ENCODE results near the gene NCDN. TPM values are rescaled to one million over a fixed set of nuclear protein-coding genes. Genes with fewer than 3 reads are reported as not detected.

Gene NCDN
- total and polyA plus RNA-seq, 7 donors = 3.6 to 26.3 (median 14.0) TPM

GRCh38 chr1:35615440-35615839 is 57.8 kb downstream of the NCDN start:
- Histone ChIP-seq H3K4me3 (no peak overlapping the region), H3K36me3 (peaks cover 0 to 67% (median 2%) of the 10 kb centered on the region in 4 donors), H3K9me3 (no peaks in the 10 kb centered on the region), H3K27me3 (no peaks in the 10 kb centered on the region), H3K27ac (no peak overlapping the region), H3K4me1 (no peaks in the 10 kb centered on the region)
- TF ChIP-seq POLR2AphosphoS5 (IDR thresholded peaks at IDR 0.05) (no peak), POLR2A (IDR thresholded peaks at IDR 0.05) (no peak), CTCF (IDR thresholded peaks at IDR 0.05) (no peak), EP300 (IDR thresholded peaks at IDR 0.05) (no peak)
- intact Hi-C loops (cut with DNase I) = no loop called here
- DNase-seq = no peak
- WGBS, 2 donors = 93 to 96% methylated on average over 8 of the region's 8 CpGs

Other genes starting within 250 kb of the NCDN start
- gene KIAA0319L, start 396 bp upstream of the NCDN start, total RNA-seq = 10 to 100 TPM; 24.8 to 50.4 (median 34.8) TPM
- 10 to 100 TPM in 2 of 3 donors, 1 to 10 TPM in 1; 8.3 to 36.9 (median 10.2) TPM for gene KIAA0319L, start 396 bp upstream of the NCDN start, polyA plus RNA-seq
- gene TFAP2E, start 15.5 kb downstream of the NCDN start, total RNA-seq = 1 to 10 TPM in 1 of 4 donors, under 1 TPM in 3; 0.27 to 1.2 (median 0.46) TPM
- 1 to 10 TPM in 1 of 3 donors, not detected in 2; 1.2 TPM for gene TFAP2E, start 15.5 kb downstream of the NCDN start, polyA plus RNA-seq
- 10 to 100 TPM; 29.3 to 34.2 (median 31.0) TPM for gene PSMB2, start 83.7 kb downstream of the NCDN start, total RNA-seq
- 10 to 100 TPM; 29.4 to 66.5 (median 37.2) TPM for gene PSMB2, start 83.7 kb downstream of the NCDN start, polyA plus RNA-seq
- gene C1orf216, start 161.1 kb downstream of the NCDN start, total RNA-seq = 10 to 100 TPM; 21.6 to 32.5 (median 27.6) TPM
- 1 to 10 TPM; 2.1 to 6.4 (median 3.6) TPM for gene C1orf216, start 161.1 kb downstream of the NCDN start, polyA plus RNA-seq
- under 1 TPM in 3 of 4 donors, not detected in 1; under 0.01 to 0.41 (median 0.16) TPM for gene CLSPN, start 212.2 kb downstream of the NCDN start, total RNA-seq
- gene CLSPN, start 212.2 kb downstream of the NCDN start, polyA plus RNA-seq = 1 to 10 TPM in 2 of 3 donors, not detected in 1; 1.6 to 5.3 TPM

All from sigmoid colon (tissue), 7 donors.